ENCODE data around the gene IGSF6.

DNA sequence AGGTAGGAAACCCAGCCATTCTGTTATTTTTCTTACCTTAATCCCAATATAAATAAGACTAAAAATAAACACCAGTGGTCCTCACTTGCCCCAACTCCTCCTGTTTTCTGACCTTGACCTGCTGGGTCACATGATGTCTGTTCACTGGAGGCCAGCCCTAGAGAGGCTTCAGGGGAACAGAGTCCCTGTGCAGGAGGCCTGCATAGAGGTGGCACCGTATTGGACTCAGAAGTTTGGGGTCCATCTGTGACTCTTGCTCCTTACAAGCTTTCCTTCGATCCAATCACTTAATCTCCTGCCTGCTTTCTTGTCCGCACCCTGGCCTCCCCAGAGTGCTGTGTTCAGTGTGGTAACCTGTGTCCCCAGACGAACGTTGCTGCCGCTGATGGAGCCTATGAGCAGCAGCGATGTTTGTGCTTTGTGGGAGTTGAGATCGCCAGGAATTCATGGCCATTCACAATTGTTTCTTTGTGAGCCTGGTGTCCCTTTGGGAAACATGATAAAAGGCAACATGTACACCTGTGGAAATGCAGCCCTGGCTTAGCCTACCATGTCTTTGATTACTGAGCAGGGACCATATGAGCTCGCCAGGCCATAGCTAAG, 4.7 kb downstream of the IGSF6 start:
- TF ChIP-seq POLR2AphosphoS5 (IDR thresholded peaks at IDR 0.05; ENCODE audit: low read depth, low read length) (no peak), SIN3A (IDR thresholded peaks at IDR 0.05; ENCODE audit: borderline replicate concordance, insufficient read depth, low read length) (no peak), REST (IDR thresholded peaks at IDR 0.05; ENCODE audit: insufficient read depth in 1 of 2, low read depth in 2 of 2, low read length in 2 of 2) (no peak), TAF1 (IDR thresholded peaks at IDR 0.05; ENCODE audit: borderline replicate concordance, insufficient read depth, low read length) (no peak), FOXP2 (optimal IDR thresholded peaks at IDR 0.05; ENCODE audit: borderline replicate concordance, extremely low read depth, extremely low read length, insufficient read depth) (no peak)

All from PFSK-1 (cell line).